Effector memory CD4-positive, alpha-beta T cell (primary cell): ENCODE measurements around the gene KDM3A.

Source experiments
- DNase-seq, 3 donors: peaks; one replicate each; pipeline ENCODE4 v3.0.0-alpha.2; 2020
- H3K27ac ChIP-seq: 2 replicates; pipeline ENCODE4 v1.7.0; 2013; ENCODE audit warnings: mild to moderate bottlenecking, low read length, moderate library complexity; ENCODE audit not compliant: insufficient read depth, poor library complexity, severe bottlenecking
- H3K27me3 ChIP-seq: replicated peaks from 2 replicates; pipeline ENCODE4 v1.7.0; 2013; ENCODE audit warnings: mild to moderate bottlenecking, low read length; ENCODE audit not compliant: insufficient read depth, control insufficient read depth, poor library complexity, severe bottlenecking
- H3K36me3 ChIP-seq: 2 replicates; pipeline ENCODE4 v1.7.0; 2013; ENCODE audit warnings: mild to moderate bottlenecking, low read length, moderate library complexity; ENCODE audit not compliant: control insufficient read depth, insufficient read depth
- H3K4me1 ChIP-seq: 2 replicates; pipeline ENCODE4 v1.7.0; 2013; ENCODE audit warnings: low read length, mild to moderate bottlenecking; ENCODE audit not compliant: control insufficient read depth, insufficient read depth, poor library complexity, severe bottlenecking
- H3K4me3 ChIP-seq: 2 replicates; pipeline ENCODE4 v1.7.0; 2013; ENCODE audit warnings: low read length, low read depth, mild to moderate bottlenecking; ENCODE audit not compliant: insufficient read depth, poor library complexity, severe bottlenecking
- H3K9me3 ChIP-seq: 2 replicates; pipeline ENCODE4 v1.7.0; 2013; ENCODE audit warnings: mild to moderate bottlenecking, low read length, moderate library complexity; ENCODE audit not compliant: control insufficient read depth

KDM3A gene

DNA sequence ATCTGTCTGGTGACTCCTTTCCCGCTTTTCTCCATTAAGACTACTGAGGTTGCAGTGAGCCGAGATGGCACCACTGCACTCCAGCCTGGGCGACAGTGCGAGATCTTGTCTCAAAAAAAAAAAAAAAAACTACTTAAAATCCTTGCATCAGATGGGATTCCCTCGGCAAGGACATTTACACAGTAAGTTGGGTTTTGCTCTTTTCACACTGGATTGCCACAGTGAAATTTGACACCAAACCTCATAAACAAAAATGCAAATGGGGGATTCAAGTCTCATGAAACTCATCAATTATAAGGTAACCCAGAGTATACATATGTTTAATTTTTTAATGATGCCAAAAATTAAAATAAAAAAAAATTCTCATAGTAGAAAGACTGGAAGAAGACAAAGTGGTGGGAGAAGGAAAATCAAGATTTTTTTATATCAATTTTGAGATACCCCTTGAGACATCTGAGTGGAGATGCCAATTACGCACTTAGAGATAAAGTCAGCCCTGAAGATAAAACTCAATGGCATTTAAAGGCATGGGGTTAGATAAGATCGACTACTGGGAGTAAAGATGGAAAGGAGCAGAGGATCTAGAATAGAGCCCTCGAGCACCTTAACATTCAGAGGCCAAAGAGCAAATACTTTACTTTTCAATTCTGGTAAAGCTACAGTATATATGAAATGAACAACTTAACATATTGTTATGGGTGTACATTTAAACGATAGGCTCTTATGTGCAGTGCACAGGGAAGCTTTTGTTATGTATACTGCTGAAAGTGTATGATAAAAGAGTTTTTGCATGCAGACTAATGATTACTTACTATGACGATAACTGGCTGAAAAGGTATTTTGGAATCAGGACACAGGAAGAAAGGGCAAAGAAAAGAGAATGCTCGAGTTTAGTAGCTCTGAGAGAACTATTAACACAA lies 84.5 kb downstream of the KDM3A start:
- Histone ChIP-seq H3K9me3 (no peaks in the 10 kb centered on the region), H3K4me1 (no peaks in the 10 kb centered on the region), H3K36me3 (peaks cover 10% of the 10 kb centered on the region), H3K4me3 (no peak overlapping the region), H3K27ac (no peak overlapping the region), H3K27me3 (no peaks in the 10 kb centered on the region)
- no peak for DNase-seq

DNA sequence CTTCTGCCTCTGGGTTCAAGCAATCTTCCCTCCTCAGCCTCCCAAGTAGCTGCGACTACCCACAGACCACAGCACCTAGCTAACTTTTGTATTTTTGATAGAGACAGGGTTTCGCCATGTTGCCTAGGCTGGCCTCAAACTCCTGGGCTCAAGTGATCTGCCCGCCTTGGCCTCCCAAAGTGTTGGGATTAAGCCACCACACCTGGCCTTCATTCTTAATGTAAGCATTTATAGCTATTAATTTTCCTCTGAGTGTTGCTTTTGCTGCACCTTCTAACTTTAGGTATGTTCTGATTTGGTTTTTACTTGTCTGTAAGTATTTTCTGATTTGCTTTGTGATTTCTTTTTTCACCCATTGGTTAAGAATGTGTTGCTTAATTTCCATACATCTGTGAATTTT lies 92.4 kb downstream of the KDM3A start:
- H3K9me3 ChIP-seq, result no peaks in the 10 kb centered on the region
- no peak overlapping the region for H3K4me3 ChIP-seq

DNA sequence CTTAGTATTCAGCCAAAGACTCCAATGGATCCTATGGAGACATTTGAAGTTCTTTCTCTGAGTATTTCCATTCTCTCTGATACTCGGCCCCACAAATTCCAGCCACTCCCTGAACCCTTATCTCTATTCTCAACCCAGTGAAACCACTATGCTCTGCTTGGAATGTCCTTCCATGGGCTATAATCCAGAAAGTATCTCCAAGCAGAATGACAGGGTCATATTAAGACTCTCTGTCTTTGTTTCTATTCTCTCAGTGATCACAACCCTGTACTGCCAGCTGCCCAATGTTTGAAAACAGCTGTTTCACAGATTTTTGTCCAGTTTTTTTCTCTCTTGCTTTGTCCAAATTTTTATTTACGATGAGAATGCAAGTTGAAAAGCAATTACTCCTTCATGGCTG lies 100.2 kb downstream of the KDM3A start:
- no peaks in the 10 kb centered on the region for H3K36me3 ChIP-seq
- H3K4me3 ChIP-seq, result no peak overlapping the region
- no peak overlapping the region for H3K27ac ChIP-seq
- H3K27me3 ChIP-seq, result no peaks in the 10 kb centered on the region
- no peaks in the 10 kb centered on the region for H3K4me1 ChIP-seq
- DNase-seq, result no peak
- H3K9me3 ChIP-seq, result no peaks in the 10 kb centered on the region

More for the DNA sequence above, 92.4 kb downstream of the KDM3A start:
- Histone ChIP-seq H3K27me3 (no peaks in the 10 kb centered on the region), H3K36me3 (peaks cover 1% of the 10 kb centered on the region), H3K4me1 (no peaks in the 10 kb centered on the region), H3K27ac (no peak overlapping the region)
- DNase-seq, result no peak
